ENCODE data around the gene ZNF263.

Gene ZNF263

GRCh38 chr16:3282730-3283542 is at the start of gene ZNF263:
ZNF263 (plus strand) TSS chr16:3283491; CDS start chr16:3283819, 328 bp downstream.
- DNase-seq (ENCODE audit: low read depth, low spot score), result peak; percentile 84

DNA sequence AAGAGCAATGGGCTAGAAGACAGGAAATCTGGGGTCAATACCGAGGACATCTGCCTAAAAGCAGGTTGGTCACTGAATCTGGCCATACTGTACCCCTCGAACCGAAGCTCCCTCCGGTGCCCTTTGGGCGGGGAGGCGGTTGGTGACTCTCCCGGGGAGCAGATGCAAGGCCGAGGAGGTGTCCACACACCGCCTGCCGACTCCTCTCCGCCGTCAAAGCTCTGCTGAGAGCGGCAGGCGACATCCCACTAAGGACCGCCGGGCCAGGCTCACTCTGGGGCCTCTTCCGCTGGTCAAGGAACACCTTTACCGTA is 48.8 kb upstream of the ZNF263 start:
- no peak for DNase-seq (ENCODE audit: low read depth, low spot score)

DNA sequence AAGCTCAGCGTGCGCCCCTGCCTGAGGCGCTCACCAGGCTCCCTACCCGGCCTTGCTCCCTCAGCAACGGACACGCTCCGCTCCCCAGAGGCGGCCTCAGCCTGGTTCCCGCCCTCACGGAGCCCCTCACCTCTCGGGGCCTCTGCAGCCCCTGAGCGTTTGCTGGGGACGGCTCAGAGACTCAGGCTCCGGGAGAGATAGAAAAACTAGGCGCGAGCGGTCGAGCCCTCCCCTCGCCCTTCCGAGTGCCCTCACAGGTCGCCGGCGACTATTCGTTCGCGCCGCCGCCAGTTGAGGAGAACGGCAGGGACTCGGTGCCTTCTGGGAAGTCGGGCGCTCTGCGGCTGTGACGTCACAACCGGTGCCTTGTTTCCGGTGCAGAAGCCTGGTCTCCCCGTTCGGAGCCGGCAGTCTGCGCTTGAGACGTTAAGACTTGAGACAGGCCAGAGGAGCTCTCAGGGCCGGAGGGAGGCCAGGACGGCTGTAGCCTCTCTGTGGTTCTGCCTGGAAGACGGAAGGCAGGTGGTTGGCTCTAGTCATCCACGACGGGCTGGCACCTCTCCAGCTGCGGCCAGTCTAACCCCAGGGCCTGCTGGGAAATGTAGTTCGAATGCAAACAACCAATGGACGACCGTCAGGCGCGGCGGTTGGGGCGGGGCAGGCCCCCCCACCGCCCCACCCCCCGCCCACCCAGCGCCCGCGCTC is 48.3 kb upstream of the ZNF263 start, which contains the start of gene ZNF200:
Gene ZNF200 (minus strand): TSS at position 302 of the 705 bp plus-strand sequence. CDS start 1,403 bp downstream, outside the sequence.
- peak; percentile 79 for DNase-seq (ENCODE audit: low read depth, low spot score)

DNA sequence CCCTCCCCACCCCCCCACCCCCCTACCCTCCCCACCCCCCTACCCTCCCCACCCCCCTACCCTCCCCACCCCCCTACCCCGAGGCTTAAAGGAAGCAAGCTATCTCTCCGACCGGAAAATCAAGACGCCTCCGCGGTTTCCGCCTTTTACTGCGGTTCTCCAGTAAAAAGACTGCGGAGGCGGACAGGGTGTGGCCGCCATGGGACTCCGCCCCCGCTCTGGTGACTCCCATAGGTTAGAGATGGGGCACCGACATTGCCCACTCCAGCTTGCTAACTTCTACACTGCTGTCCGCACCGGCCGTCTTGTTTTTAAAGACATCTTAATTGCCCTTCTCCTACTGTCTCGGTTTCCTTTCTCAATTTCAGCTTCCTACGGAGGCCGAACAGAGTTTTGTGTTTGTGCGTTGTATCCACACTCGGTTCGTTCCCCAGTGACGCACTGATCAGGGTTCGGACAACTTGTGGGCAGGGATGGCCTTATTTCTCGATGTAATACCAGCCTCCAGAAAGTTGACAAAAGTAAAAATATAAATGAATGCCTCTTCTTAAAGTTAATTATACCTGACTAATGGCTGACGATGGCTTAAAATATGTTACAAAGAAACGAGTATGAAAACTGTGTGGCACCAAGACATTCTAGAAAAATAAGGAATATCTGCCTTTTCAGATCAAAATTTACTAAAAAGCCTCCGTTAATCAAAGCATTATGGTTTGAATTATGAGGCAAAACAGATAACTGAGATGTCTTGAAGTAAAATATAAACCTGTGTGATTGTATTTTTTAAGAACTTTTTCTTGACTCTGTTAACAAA is 47.2 kb upstream of the ZNF263 start:
- no peak for DNase-seq (ENCODE audit: low read depth, low spot score)

- DNase-seq (ENCODE audit: low read depth, low spot score), result no peak
Observed at GRCh38 chr16:3241761-3242160, 41.5 kb upstream of the ZNF263 start.

GRCh38 chr16:3242709-3243108 is 40.6 kb upstream of the ZNF263 start:
- DNase-seq (ENCODE audit: low read depth, low spot score), result no peak

DNA sequence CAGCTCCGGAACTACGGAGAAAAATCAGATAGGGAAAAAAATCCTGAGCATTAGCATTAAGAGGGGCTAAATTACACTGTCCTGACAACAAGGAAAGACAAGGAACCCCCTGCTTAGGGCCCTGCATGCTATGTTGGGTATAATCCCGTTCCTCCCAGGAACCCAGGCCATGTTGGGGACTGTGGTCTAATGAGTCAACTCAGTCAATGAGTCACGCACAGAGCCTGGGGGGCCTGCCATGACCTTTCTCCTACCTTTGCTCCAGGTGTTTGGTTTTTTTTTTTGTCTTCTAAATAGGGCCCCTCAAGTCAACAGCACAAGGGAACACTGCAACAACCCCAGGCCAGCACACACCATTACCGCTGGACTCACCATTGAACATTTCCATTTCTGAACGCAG is 39.4 kb upstream of the ZNF263 start:
- DNase-seq (ENCODE audit: low read depth, low spot score), result no peak

GRCh38 chr16:3246002-3246401 is 37.3 kb upstream of the ZNF263 start:
- DNase-seq (ENCODE audit: low read depth, low spot score), result no peak

- no peak for DNase-seq (ENCODE audit: low read depth, low spot score)
Observed at GRCh38 chr16:3246876-3247275, 36.4 kb upstream of the ZNF263 start.

DNA sequence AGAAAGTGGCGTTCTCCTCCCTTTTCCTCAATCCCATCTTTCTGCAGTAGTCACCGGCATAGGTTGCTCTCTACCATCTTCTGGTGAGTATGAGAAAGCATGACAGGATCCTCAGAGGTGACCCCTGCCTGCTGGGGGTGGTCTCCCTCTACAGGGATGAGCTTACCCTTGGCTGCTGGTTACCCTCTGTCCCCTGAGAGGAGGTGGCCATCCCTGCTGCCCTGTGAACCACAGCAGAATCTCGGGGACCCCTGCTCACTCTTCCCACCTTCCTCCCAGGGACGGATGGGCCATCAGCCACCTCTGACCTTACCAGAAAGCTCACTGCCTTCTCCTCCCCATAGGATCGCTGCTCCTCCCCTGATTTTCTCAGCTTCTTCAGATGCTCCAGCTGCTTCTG is 34.7 kb upstream of the ZNF263 start:
- no peak for DNase-seq (ENCODE audit: low read depth, low spot score)

GRCh38 chr16:3249020-3249419 is 34.3 kb upstream of the ZNF263 start:
- no peak for DNase-seq (ENCODE audit: low read depth, low spot score)

DNA sequence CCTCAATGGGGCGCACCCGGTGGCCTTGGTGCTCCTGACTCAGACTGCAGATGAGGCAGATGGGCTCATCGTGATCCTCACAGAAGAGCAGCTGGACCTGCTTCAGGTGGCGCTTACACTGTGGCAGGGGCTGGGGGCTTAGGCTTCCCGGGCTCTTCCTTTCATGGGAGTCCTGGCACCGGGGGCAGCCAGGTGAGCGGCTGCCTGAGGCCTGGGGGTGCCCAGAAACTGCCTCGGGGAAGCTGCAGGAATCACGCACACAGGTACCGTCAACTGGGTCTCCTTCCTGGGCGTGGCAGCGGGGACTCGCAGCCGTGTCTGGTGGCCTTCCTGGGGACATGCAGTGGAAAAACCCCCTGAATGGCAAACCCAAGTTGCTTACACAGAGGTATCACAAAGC is 33.8 kb upstream of the ZNF263 start:
- DNase-seq (ENCODE audit: low read depth, low spot score), result no peak

GRCh38 chr16:3252967-3253366 is 30.3 kb upstream of the ZNF263 start:
- no peak for DNase-seq (ENCODE audit: low read depth, low spot score)

DNA sequence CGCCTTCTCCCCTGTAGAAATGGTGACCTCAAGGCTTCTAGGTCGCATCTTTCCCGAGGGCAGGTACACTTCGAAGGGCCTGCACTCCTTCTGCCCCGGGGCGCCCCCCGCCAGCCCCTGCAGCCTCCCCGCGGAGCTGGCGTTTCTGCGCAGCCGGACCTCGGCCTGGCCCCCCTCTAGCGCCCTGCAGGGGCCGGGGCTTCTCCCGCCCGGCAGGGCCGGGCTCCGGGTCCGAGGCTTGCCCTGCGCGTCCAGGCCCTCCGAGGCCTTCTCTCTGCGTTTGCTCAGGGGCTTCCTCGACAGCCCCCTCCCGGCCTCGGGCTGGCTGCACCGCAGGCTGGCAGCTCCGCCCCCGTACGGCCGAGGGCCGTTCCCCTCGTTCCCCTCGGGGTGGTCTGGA is 29.0 kb upstream of the ZNF263 start:
- no peak for DNase-seq (ENCODE audit: low read depth, low spot score)

DNA sequence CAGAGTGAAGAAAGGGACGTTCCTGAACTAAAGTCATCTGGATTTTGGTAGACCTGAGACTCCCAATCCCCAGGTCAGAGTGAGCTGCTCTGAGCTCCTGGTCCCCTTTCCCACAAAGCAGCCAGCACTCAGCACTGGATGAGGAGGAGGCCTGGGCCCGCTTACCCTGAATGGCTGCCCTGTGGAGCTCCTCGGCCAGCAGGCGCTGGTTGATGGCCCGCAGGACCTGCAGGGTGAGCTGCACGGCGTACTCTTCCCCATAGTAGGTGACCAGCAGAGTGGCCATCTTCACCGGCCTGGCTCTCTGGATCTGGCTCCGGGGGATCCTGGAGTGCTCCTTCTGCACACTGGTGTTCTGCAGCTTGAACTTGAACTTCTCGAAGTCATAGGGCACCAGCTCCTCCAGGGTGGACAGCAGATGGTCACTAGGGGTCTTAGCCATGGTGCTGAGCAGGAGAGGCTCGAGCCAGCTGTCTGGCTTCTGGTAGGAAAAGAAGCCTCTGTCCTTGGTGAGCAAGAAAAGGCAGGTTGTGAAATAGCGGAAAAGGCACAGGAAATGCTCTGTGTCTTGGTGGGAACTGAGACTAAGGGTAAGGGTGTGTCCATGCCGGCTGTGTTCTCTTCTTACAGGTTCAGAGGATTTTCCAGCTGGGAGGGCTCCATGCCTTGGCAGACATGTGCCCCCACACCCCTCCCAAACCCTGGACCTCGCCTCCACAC is 27.0 kb upstream of the ZNF263 start, which contains the start of gene MEFV:
Gene MEFV (minus strand): TSS at position 488 of the 720 bp plus-strand sequence. CDS start 46 bp downstream, at position 442.
- DNase-seq (ENCODE audit: low read depth, low spot score), result no peak

GRCh38 chr16:3256866-3257465 is 26.3 kb upstream of the ZNF263 start:
- DNase-seq (ENCODE audit: low read depth, low spot score), result no peak

DNA sequence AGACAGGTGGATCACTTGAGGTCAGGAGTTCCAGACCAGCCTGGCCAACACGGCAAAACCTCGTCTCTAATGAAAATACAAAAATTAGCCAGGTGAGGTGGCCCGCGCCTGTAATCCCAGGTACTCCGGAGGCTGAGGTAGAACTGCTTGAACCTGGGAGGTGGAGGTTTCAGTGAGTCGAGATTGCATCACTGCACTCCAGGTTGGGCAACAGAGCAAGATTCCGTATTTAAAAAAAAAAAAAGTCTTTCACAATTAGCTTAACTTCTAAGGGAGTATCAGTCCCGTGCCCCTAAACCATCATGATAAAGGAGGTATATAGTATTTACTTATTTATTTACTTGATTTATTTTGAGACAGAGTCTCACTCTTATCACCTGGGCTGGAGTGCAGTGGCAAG is 23.5 kb upstream of the ZNF263 start:
- no peak for DNase-seq (ENCODE audit: low read depth, low spot score)

- DNase-seq (ENCODE audit: low read depth, low spot score), result no peak
Observed at GRCh38 chr16:3262517-3262916, 20.8 kb upstream of the ZNF263 start.

DNA sequence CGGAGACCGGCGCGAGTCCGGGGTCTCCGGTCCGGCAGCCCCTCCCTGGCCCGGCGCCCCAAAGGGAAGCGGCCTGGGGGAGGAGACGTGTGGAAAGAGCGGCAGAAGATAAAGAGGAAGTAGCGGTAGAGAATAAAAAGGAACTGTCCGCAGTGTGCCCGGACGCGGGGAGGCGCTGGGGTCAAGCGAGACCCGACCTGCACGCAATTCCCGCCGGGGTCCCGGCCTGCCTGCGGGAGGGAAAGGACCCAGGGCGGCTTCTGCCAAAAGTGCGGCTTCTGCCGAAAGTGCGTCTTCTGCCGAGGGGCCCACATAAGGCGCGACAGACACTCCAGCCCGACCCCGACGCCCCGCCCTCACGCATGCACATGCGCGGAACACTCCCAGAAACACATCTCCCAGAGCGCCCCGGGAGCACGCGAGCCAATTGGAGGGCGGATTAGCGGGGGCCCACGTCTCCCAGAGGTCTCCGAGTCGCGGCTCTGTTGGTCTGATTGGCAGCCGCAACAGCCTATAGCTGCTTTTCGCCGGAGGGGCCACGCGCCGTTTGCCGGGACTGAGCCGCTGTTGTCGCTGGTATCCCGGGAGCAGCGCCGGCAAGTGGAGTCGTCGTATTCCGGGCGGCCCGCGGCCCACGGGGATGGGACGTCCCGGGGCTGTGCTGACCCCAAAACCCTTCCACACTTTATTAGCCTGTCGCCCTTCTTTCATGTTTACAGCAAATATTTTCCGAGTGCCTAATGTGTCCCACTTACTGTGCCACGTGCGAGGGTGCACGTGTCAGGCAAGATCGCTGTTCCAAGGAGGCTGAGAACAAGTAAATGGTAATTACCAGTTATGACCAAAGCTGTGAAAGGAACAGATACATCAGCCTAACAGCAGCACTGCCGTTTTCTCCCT is 18.9 kb upstream of the ZNF263 start:
- DNase-seq (ENCODE audit: low read depth, low spot score), result peak; percentile 88
